GM12801 (cell line): Measurements from ENCODE around the gene ETV5.

ENCODE experiments used
- TF ChIP-seq, protein P1 (sequence below): IDR thresholded peaks from one replicate; pipeline ENCODE4 v1.5.1; 2011; ENCODE audit warnings: control low read depth; ENCODE audit not compliant: insufficient read length; ENCODE audit errors: extremely low read depth

The ETV5 gene

DNA sequence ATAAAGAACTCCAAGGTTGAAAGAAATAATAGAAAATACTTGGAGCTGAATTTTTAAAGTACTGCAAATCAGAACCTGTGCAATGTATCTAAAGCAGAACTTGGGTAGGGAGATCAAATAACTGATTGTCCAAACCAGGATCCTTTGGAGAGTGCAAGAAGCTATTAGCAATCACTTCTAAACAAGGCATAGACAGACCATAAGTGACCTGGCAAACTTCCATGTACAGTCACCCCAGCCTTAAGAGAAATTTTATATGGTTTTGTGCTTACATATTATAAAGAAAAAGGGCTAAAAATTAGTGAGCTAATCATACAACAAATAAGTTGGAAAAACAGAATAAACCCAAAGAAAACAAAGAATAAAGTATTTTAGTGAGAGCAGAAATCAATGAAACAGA lies 35.2 kb downstream of the ETV5 start:
- TF ChIP-seq, protein P1, sequence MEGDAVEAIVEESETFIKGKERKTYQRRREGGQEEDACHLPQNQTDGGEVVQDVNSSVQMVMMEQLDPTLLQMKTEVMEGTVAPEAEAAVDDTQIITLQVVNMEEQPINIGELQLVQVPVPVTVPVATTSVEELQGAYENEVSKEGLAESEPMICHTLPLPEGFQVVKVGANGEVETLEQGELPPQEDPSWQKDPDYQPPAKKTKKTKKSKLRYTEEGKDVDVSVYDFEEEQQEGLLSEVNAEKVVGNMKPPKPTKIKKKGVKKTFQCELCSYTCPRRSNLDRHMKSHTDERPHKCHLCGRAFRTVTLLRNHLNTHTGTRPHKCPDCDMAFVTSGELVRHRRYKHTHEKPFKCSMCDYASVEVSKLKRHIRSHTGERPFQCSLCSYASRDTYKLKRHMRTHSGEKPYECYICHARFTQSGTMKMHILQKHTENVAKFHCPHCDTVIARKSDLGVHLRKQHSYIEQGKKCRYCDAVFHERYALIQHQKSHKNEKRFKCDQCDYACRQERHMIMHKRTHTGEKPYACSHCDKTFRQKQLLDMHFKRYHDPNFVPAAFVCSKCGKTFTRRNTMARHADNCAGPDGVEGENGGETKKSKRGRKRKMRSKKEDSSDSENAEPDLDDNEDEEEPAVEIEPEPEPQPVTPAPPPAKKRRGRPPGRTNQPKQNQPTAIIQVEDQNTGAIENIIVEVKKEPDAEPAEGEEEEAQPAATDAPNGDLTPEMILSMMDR: no peak

DNA sequence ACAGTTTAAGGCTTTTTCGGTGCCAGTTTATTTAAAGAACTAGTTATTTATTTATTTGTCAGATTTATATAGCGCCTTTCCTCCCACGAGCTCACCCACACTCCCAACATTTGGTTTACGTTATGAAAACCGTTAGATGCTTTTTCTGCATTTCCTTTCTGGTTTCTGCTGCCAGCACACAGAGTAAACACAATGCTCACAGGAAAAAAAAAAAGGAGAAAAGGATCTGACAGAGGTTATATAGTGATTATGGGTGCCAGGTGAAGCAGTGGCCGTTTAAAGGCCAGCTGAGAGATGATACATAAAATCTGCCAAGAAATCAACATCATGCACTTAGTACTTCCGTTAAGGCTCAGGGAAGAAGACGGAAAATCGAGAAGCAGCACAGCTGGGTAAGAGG lies 37.9 kb downstream of the ETV5 start:
- TF ChIP-seq, protein P1: no peak

DNA sequence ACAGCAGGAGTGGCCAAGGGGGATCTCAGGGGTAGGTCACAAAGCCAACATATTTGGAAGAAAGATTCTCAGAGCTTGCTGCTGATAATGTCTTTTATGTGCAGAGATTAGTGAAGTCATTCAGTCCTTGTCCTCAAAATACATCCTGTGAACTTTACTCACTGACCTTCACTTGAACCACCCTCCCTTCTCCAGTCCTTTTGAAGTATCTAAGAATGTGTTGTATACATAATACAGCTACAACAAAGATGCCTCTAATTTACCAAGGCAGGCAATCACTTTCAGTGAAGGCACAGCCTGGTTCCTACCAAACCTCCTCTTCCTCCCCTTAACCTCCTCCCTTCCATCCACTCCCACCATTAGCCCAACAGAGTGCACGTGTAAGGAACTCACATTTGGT lies 38.3 kb downstream of the ETV5 start:
- TF ChIP-seq, protein P1: no peak

DNA sequence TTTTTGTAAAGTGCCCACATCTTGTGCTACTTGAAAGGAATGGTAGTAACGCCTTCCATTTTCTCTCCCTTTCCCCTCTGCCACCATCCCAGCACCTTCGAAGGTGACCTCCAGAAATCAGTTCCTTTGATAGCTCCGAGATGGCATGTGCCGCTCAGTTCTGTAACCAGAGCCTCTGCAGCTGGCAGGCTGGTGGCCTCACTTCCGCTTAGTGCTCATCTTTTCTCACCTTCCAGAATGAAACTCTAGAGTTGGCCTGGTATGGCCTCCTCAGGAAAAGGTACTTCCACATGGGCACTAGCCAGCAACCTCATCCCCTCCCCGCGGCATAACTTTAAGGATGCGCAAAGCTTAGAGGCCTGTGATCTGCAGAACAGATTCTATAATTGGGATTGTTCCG lies 38.8 kb downstream of the ETV5 start:
- TF ChIP-seq, protein P1: no peak

DNA sequence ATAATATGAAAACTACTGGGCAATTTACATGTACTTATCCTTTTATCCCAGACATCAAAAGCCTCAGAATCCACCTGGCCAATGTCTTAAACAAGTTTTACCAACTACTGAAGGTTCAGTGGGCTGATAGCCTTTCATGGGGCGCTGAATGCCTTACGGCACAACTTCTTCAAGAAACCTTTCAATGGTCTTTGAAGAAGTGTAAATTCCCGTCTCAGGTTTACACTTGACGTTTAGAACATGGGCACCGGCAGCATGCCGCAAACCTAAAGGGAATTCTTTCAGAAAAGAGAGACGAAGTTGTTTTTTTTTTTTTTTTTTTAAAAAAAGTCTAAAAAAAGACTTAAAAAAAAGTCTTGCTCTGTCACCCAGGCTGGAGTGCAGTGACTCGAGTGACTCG lies 39.7 kb downstream of the ETV5 start:
- TF ChIP-seq, protein P1: no peak

DNA sequence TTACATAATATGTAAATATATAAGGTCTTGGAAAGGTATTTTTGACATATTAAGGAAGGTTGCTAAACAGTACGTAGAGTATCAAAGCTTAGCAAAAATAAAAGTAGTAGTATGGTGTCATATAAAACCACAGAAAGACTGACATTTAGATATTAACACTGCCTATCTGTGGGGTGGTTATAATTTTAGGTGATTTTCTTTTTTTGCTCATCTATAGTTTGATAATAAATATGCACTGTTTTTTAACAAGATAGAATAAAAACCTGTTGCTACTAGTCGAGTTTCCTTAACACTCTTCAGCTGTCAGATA lies 40.7 kb downstream of the ETV5 start:
- TF ChIP-seq, protein P1: no peak

DNA sequence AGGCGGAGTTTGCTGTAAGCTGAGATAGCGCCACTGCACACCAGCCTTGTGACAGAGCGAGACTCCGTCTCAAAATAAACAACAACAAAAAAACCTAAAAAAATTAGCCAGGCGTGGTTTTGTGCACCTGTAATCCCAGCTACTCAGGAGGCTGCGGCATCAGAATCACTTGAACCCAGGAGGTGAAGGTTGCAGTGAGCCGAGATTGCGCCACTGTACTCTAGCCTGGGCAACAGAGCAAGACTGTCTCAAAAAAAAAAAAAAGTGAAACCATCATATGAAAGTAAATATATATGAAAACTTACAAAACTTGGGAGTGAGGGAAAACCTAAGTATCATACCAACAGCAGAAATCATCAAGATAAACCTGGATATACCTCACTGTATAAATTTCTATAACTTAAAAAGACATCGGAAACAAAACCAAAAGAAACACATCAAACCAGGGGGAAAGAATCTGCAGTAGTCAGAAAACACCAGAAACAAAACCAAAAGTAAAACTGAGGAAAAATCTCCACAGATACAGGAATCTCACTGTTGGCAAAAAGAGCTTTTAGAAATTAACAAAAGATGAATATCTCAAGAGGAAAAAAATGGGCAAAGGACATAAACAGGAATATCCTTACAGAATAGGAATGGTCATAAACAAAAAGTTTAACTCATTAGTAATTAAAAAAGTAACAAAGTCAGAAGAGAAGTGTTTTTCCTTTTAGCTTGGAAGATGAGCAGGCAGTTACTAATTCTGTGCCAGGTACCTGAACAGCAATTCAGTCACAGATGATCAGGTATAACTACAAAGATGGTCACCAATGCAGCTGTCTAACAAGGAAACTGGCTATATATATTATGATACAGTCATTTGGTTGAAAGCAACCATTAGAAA lies 41.3 kb downstream of the ETV5 start:
- TF ChIP-seq, protein P1: no peak

DNA sequence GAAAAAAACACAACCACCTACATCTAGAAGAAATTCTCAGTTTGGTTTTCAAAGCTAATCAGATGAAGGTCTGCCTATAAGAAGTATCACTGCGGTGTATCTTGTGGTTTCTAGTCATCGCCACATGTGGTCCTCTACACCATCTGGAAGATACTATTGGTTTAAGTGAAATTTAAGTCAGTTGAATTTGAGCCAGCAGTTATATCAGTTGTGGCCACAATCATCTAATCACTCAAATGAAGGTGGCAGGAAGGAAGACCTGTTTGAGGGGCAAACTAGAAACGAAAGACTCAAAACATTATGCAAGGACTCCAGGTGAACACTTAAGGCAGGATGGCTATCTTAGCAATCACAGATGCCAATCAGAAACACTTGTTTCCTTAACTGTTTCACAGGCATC lies 48.7 kb downstream of the ETV5 start:
- TF ChIP-seq, protein P1: no peak
